PFSK-1 (cell line): ENCODE data around the gene HS3ST3B1.

Experiments used
- FOXP2 ChIP-seq: optimal IDR thresholded peaks from 2 replicates; pipeline ENCODE3; 2011; ENCODE audit warnings: borderline replicate concordance, control low read depth, inconsistent platforms; ENCODE audit not compliant: insufficient read depth; ENCODE audit errors: extremely low read length, extremely low read depth
- POLR2AphosphoS5 ChIP-seq: IDR thresholded peaks from 2 replicates; pipeline ENCODE4 v1.6.1; 2012; ENCODE audit warnings: low read depth, mild to moderate bottlenecking, control low read depth, low read length, moderate library complexity
- REST ChIP-seq, 2 experiments: IDR thresholded peaks; 2 replicates each; pipeline versions ENCODE4 v1.6.1 to v1.8.0; 2011 to 2012; ENCODE audit warnings: low read depth in 2 of 2, low read length in 2 of 2, control low read depth in 1 of 2, inconsistent platforms in 1 of 2, mild to moderate bottlenecking in 1 of 2, moderate library complexity in 1 of 2; ENCODE audit not compliant: insufficient read depth in 1 of 2
- SIN3A ChIP-seq: IDR thresholded peaks from 2 replicates; pipeline ENCODE4 v1.6.1; 2012; ENCODE audit warnings: mild to moderate bottlenecking, low read length, moderate library complexity, borderline replicate concordance; ENCODE audit not compliant: insufficient read depth
- TAF1 ChIP-seq: IDR thresholded peaks from 2 replicates; pipeline ENCODE4 v1.6.1; 2012; ENCODE audit warnings: low read length, control low read depth, borderline replicate concordance; ENCODE audit not compliant: insufficient read depth

HS3ST3B1 gene

GRCh38 chr17:14316126-14316832, 15.4 kb downstream of the HS3ST3B1 start:
- no peak for TF ChIP-seq REST (IDR thresholded peaks at IDR 0.05; ENCODE audit: insufficient read depth in 1 of 2, low read depth in 2 of 2, low read length in 2 of 2)
- no peak for TF ChIP-seq POLR2AphosphoS5
- TF ChIP-seq SIN3A: no peak
- no peak for TF ChIP-seq FOXP2
- no peak for TF ChIP-seq TAF1

- TF ChIP-seq TAF1: no peak
- no peak for TF ChIP-seq SIN3A
- TF ChIP-seq REST (IDR thresholded peaks at IDR 0.05; ENCODE audit: insufficient read depth in 1 of 2, low read depth in 2 of 2, low read length in 2 of 2): no peak
- TF ChIP-seq POLR2AphosphoS5: no peak
- no peak for TF ChIP-seq FOXP2
These were observed 16.5 kb downstream of the HS3ST3B1 start for GRCh38 chr17:14317383-14317782.

- TF ChIP-seq FOXP2: no peak
- TF ChIP-seq SIN3A: no peak
- TF ChIP-seq TAF1: no peak
- TF ChIP-seq POLR2AphosphoS5: no peak
- no peak for TF ChIP-seq REST (IDR thresholded peaks at IDR 0.05; ENCODE audit: insufficient read depth in 1 of 2, low read depth in 2 of 2, low read length in 2 of 2)
These were observed 17.4 kb downstream of the HS3ST3B1 start for GRCh38 chr17:14318109-14318917.

GRCh38 chr17:14318918-14319205, 18.0 kb downstream of the HS3ST3B1 start:
- TF ChIP-seq TAF1: no peak
- TF ChIP-seq FOXP2: no peak
- no peak for TF ChIP-seq POLR2AphosphoS5
- no peak for TF ChIP-seq REST (IDR thresholded peaks at IDR 0.05; ENCODE audit: insufficient read depth in 1 of 2, low read depth in 2 of 2, low read length in 2 of 2)
- no peak for TF ChIP-seq SIN3A
